Transverse colon (tissue), 3 donors: ENCODE data around the gene DPY19L2.
"Not testable (repeated sequence)": the region's sequence is repeated elsewhere in the genome, so short reads cannot be mapped to it uniquely, and the experiment has no call there.

Experiments
- EP300 ChIP-seq: sonication (generic); formaldehyde crosslinking; IDR thresholded peaks from one replicate; pipeline ENCODE4 v1.6.1; 2017; ENCODE audit warnings: antibody characterized with exemption, low read depth
- POLR2A ChIP-seq: fragments of 450-650 bp; IDR thresholded peaks from one replicate; pipeline ENCODE4 v1.6.1; 2016; ENCODE audit warnings: antibody characterized with exemption, mild to moderate bottlenecking, moderate library complexity
- TF ChIP-seq, protein P1 (sequence below), 5 experiments: fragments of 200-600 bp in 3 of 5; fragments of 450-650 bp in 2 of 5; sonication (generic) in 3 of 5; IDR thresholded peaks; 1 replicate in 2 of 5; 2 replicates in 3 of 5; pipeline ENCODE4 v1.5.1; 2016 to 2017; ENCODE audit warnings: antibody characterized with exemption in 5 of 5, inconsistent platforms in 3 of 5, mild to moderate bottlenecking in 2 of 5, moderate library complexity in 1 of 5

DNA sequence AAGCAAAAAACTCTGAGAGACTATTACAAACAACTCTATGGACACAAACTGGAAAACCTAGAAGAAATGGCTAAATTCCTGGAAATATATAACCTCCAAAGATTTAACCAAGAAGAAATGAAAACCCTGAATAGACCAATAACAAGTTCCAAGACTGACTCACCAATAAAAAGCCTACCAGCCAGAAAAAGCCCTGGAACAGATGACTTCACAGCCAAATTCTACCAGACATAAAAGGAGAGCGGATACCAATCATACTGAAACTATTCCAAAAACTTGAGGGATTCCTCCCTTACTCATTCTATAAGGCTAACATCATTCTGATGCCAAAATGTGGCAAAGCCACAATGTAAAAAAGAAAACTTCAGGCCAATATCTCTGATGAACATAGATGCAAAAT lies 18.8 kb downstream of the DPY19L2 start:
- TF ChIP-seq, protein P1, sequence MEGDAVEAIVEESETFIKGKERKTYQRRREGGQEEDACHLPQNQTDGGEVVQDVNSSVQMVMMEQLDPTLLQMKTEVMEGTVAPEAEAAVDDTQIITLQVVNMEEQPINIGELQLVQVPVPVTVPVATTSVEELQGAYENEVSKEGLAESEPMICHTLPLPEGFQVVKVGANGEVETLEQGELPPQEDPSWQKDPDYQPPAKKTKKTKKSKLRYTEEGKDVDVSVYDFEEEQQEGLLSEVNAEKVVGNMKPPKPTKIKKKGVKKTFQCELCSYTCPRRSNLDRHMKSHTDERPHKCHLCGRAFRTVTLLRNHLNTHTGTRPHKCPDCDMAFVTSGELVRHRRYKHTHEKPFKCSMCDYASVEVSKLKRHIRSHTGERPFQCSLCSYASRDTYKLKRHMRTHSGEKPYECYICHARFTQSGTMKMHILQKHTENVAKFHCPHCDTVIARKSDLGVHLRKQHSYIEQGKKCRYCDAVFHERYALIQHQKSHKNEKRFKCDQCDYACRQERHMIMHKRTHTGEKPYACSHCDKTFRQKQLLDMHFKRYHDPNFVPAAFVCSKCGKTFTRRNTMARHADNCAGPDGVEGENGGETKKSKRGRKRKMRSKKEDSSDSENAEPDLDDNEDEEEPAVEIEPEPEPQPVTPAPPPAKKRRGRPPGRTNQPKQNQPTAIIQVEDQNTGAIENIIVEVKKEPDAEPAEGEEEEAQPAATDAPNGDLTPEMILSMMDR (IDR thresholded peaks at IDR 0.05) = not testable (repeated sequence)
- TF ChIP-seq POLR2A, EP300: not testable (repeated sequence)
